ENCODE data around the gene ERVW-1.
"Not testable (repeated sequence)": the region's sequence is repeated elsewhere in the genome, so short reads cannot be mapped to it uniquely, and the experiment has no call there.

Gene ERVW-1

GRCh38 chr7:92496876-92497275 lies 19.1 kb upstream of the ERVW-1 start:
- no peaks in the 10 kb centered on the region for H3K27me3 ChIP-seq (ENCODE audit: control insufficient read depth in 1 of 2, insufficient read depth in 2 of 2, low read length in 2 of 2)
- H3K27ac ChIP-seq (ENCODE audit: low read depth, low read length) = no peak overlapping the region
- H3K36me3 ChIP-seq (ENCODE audit: control insufficient read depth in 1 of 2, insufficient read depth in 2 of 2, low read length in 2 of 2) = peaks cover 16 to 58% of the 10 kb centered on the region in 2 donors
- no peak overlapping the region for H3K9ac ChIP-seq (ENCODE audit: low read depth in 1 of 2, low read length in 2 of 2)
- H3K4me1 ChIP-seq (ENCODE audit: control insufficient read depth in 1 of 2, insufficient read depth in 2 of 2, low read length in 2 of 2) = no peaks in the 10 kb centered on the region
- H3K4me3 ChIP-seq (ENCODE audit: low read depth in 1 of 2, low read length in 2 of 2) = no peak overlapping the region
- no peaks in the 10 kb centered on the region for H3K9me3 ChIP-seq (ENCODE audit: control insufficient read depth in 1 of 2, low read length in 2 of 2)

- no peak overlapping the region for H3K9ac ChIP-seq (ENCODE audit: low read depth in 1 of 2, low read length in 2 of 2)
- H3K4me3 ChIP-seq (ENCODE audit: low read depth in 1 of 2, low read length in 2 of 2) = no peak overlapping the region
- no peaks in the 10 kb centered on the region for H3K9me3 ChIP-seq (ENCODE audit: control insufficient read depth in 1 of 2, low read length in 2 of 2)
- no peak overlapping the region for H3K27ac ChIP-seq (ENCODE audit: low read depth, low read length)
- peaks cover 28 to 70% of the 10 kb centered on the region in 2 donors for H3K36me3 ChIP-seq (ENCODE audit: control insufficient read depth in 1 of 2, insufficient read depth in 2 of 2, low read length in 2 of 2)
- H3K4me1 ChIP-seq (ENCODE audit: control insufficient read depth in 1 of 2, insufficient read depth in 2 of 2, low read length in 2 of 2) = no peaks in the 10 kb centered on the region
- no peaks in the 10 kb centered on the region for H3K27me3 ChIP-seq (ENCODE audit: control insufficient read depth in 1 of 2, insufficient read depth in 2 of 2, low read length in 2 of 2)
Measured at GRCh38 chr7:92489634-92490033, 11.9 kb upstream of the ERVW-1 start.

GRCh38 chr7:92487804-92488203 lies 10.1 kb upstream of the ERVW-1 start:
- Histone ChIP-seq H3K27me3 (ENCODE audit: control insufficient read depth in 1 of 2, insufficient read depth in 2 of 2, low read length in 2 of 2) (no peaks in the 10 kb centered on the region), H3K27ac (ENCODE audit: low read depth, low read length) (no peak overlapping the region), H3K4me3 (ENCODE audit: low read depth in 1 of 2, low read length in 2 of 2) (no peak overlapping the region), H3K9ac (ENCODE audit: low read depth in 1 of 2, low read length in 2 of 2) (no peak overlapping the region), H3K9me3 (ENCODE audit: control insufficient read depth in 1 of 2, low read length in 2 of 2) (no peaks in the 10 kb centered on the region), H3K4me1 (ENCODE audit: control insufficient read depth in 1 of 2, insufficient read depth in 2 of 2, low read length in 2 of 2) (no peaks in the 10 kb centered on the region), H3K36me3 (ENCODE audit: control insufficient read depth in 1 of 2, insufficient read depth in 2 of 2, low read length in 2 of 2) (peaks cover 20 to 55% of the 10 kb centered on the region in 2 donors)

GRCh38 chr7:92485974-92486373 lies 8.2 kb upstream of the ERVW-1 start:
- Histone ChIP-seq H3K9ac (ENCODE audit: low read depth in 1 of 2, low read length in 2 of 2) (no peak overlapping the region), H3K4me1 (ENCODE audit: control insufficient read depth in 1 of 2, insufficient read depth in 2 of 2, low read length in 2 of 2) (no peaks in the 10 kb centered on the region), H3K36me3 (ENCODE audit: control insufficient read depth in 1 of 2, insufficient read depth in 2 of 2, low read length in 2 of 2) (peaks cover 15 to 42% of the 10 kb centered on the region in 2 donors), H3K4me3 (ENCODE audit: low read depth in 1 of 2, low read length in 2 of 2) (no peak overlapping the region), H3K9me3 (ENCODE audit: control insufficient read depth in 1 of 2, low read length in 2 of 2) (no peaks in the 10 kb centered on the region), H3K27me3 (ENCODE audit: control insufficient read depth in 1 of 2, insufficient read depth in 2 of 2, low read length in 2 of 2) (no peaks in the 10 kb centered on the region), H3K27ac (ENCODE audit: low read depth, low read length) (no peak overlapping the region)

- Histone ChIP-seq H3K27ac (ENCODE audit: low read depth, low read length) (no peak overlapping the region), H3K36me3 (ENCODE audit: control insufficient read depth in 1 of 2, insufficient read depth in 2 of 2, low read length in 2 of 2) (peaks cover 11 to 36% of the 10 kb centered on the region in 2 donors), H3K9me3 (ENCODE audit: control insufficient read depth in 1 of 2, low read length in 2 of 2) (no peaks in the 10 kb centered on the region), H3K27me3 (ENCODE audit: control insufficient read depth in 1 of 2, insufficient read depth in 2 of 2, low read length in 2 of 2) (no peaks in the 10 kb centered on the region), H3K4me1 (ENCODE audit: control insufficient read depth in 1 of 2, insufficient read depth in 2 of 2, low read length in 2 of 2) (no peaks in the 10 kb centered on the region), H3K4me3 (ENCODE audit: low read depth in 1 of 2, low read length in 2 of 2) (no peak overlapping the region), H3K9ac (ENCODE audit: low read depth in 1 of 2, low read length in 2 of 2) (no peak overlapping the region)
Measured at GRCh38 chr7:92485267-92485892, 7.6 kb upstream of the ERVW-1 start.

- H3K4me3 ChIP-seq (ENCODE audit: low read depth in 1 of 2, low read length in 2 of 2); H3K9ac ChIP-seq (ENCODE audit: low read depth in 1 of 2, low read length in 2 of 2); H3K27me3 ChIP-seq (ENCODE audit: control insufficient read depth in 1 of 2, insufficient read depth in 2 of 2, low read length in 2 of 2); H3K27ac ChIP-seq (ENCODE audit: low read depth, low read length); H3K9me3 ChIP-seq (ENCODE audit: control insufficient read depth in 1 of 2, low read length in 2 of 2); H3K4me1 ChIP-seq (ENCODE audit: control insufficient read depth in 1 of 2, insufficient read depth in 2 of 2, low read length in 2 of 2): not testable (repeated sequence)
- peaks cover 11 to 27% of the 10 kb centered on the region in 2 donors for H3K36me3 ChIP-seq (ENCODE audit: control insufficient read depth in 1 of 2, insufficient read depth in 2 of 2, low read length in 2 of 2)
Measured at GRCh38 chr7:92484226-92484625, 6.5 kb upstream of the ERVW-1 start.

- not testable (repeated sequence) for H3K9ac ChIP-seq (ENCODE audit: low read depth in 1 of 2, low read length in 2 of 2); H3K27me3 ChIP-seq (ENCODE audit: control insufficient read depth in 1 of 2, insufficient read depth in 2 of 2, low read length in 2 of 2); H3K4me3 ChIP-seq (ENCODE audit: low read depth in 1 of 2, low read length in 2 of 2); H3K27ac ChIP-seq (ENCODE audit: low read depth, low read length); H3K9me3 ChIP-seq (ENCODE audit: control insufficient read depth in 1 of 2, low read length in 2 of 2); H3K4me1 ChIP-seq (ENCODE audit: control insufficient read depth in 1 of 2, insufficient read depth in 2 of 2, low read length in 2 of 2)
- H3K36me3 ChIP-seq (ENCODE audit: control insufficient read depth in 1 of 2, insufficient read depth in 2 of 2, low read length in 2 of 2) = peaks cover 11 to 25% of the 10 kb centered on the region in 2 donors
Measured at GRCh38 chr7:92483624-92484023, 5.9 kb upstream of the ERVW-1 start.

GRCh38 chr7:92479146-92479545 lies 1.4 kb upstream of the ERVW-1 start:
- H3K4me1 ChIP-seq (ENCODE audit: control insufficient read depth in 1 of 2, insufficient read depth in 2 of 2, low read length in 2 of 2) = not testable (repeated sequence)

GRCh38 chr7:92478711-92479110 lies 965 bp upstream of the ERVW-1 start:
- H3K27ac ChIP-seq (ENCODE audit: low read depth, low read length) = no peak overlapping the region
- no peaks in the 10 kb centered on the region for H3K9me3 ChIP-seq (ENCODE audit: control insufficient read depth in 1 of 2, low read length in 2 of 2)
- no peaks in the 10 kb centered on the region for H3K4me1 ChIP-seq (ENCODE audit: control insufficient read depth in 1 of 2, insufficient read depth in 2 of 2, low read length in 2 of 2)
- no peak overlapping the region for H3K4me3 ChIP-seq (ENCODE audit: low read depth in 1 of 2, low read length in 2 of 2)
- no peak overlapping the region for H3K9ac ChIP-seq (ENCODE audit: low read depth in 1 of 2, low read length in 2 of 2)
- no peaks in the 10 kb centered on the region for H3K36me3 ChIP-seq (ENCODE audit: control insufficient read depth in 1 of 2, insufficient read depth in 2 of 2, low read length in 2 of 2)
- no peaks in the 10 kb centered on the region for H3K27me3 ChIP-seq (ENCODE audit: control insufficient read depth in 1 of 2, insufficient read depth in 2 of 2, low read length in 2 of 2)

More at GRCh38 chr7:92479146-92479545, 1.4 kb upstream of the ERVW-1 start:
- not testable (repeated sequence) for H3K9ac ChIP-seq (ENCODE audit: low read depth in 1 of 2, low read length in 2 of 2); H3K36me3 ChIP-seq (ENCODE audit: control insufficient read depth in 1 of 2, insufficient read depth in 2 of 2, low read length in 2 of 2); H3K27me3 ChIP-seq (ENCODE audit: control insufficient read depth in 1 of 2, insufficient read depth in 2 of 2, low read length in 2 of 2); H3K4me3 ChIP-seq (ENCODE audit: low read depth in 1 of 2, low read length in 2 of 2); H3K27ac ChIP-seq (ENCODE audit: low read depth, low read length); H3K9me3 ChIP-seq (ENCODE audit: control insufficient read depth in 1 of 2, low read length in 2 of 2)

- H3K27me3 ChIP-seq (ENCODE audit: control insufficient read depth in 1 of 2, insufficient read depth in 2 of 2, low read length in 2 of 2) = no peaks in the 10 kb centered on the region
- H3K9me3 ChIP-seq (ENCODE audit: control insufficient read depth in 1 of 2, low read length in 2 of 2) = no peaks in the 10 kb centered on the region
- H3K9ac ChIP-seq (ENCODE audit: low read depth in 1 of 2, low read length in 2 of 2) = no peak overlapping the region
- no peak overlapping the region for H3K4me3 ChIP-seq (ENCODE audit: low read depth in 1 of 2, low read length in 2 of 2)
- no peaks in the 10 kb centered on the region for H3K4me1 ChIP-seq (ENCODE audit: control insufficient read depth in 1 of 2, insufficient read depth in 2 of 2, low read length in 2 of 2)
- H3K27ac ChIP-seq (ENCODE audit: low read depth, low read length) = no peak overlapping the region
- H3K36me3 ChIP-seq (ENCODE audit: control insufficient read depth in 1 of 2, insufficient read depth in 2 of 2, low read length in 2 of 2) = no peaks in the 10 kb centered on the region
Measured at GRCh38 chr7:92478095-92478494, 349 bp upstream of the ERVW-1 start.
